HFF-Myc (cell line): ENCODE data around the gene RIOK2.
"Not testable (repeated sequence)": the region's sequence is repeated elsewhere in the genome, so short reads cannot be mapped to it uniquely, and the experiment has no call there.

Experiments used
- DNase-seq: peaks from one replicate; pipeline ENCODE4 v3.0.0-alpha.2; 2011; ENCODE audit warnings: low read depth; ENCODE audit errors: extremely low read depth
- H3K4me3 ChIP-seq: replicated peaks from 2 replicates; pipeline ENCODE4 v1.5.1; 2011; ENCODE audit warnings: low read depth, mild to moderate bottlenecking, control low read depth, low read length
- CTCF ChIP-seq: IDR thresholded peaks from 2 replicates; pipeline ENCODE4 v1.5.1; 2012; ENCODE audit warnings: mild to moderate bottlenecking, low read depth, low read length, control low read depth; ENCODE audit errors: missing control alignments

RIOK2 gene

GRCh38 chr5:97142521-97143254 lies 40.4 kb downstream of the RIOK2 start, which contains the start of gene LIX1:
LIX1 (minus strand) TSS chr5:97142611; CDS start chr5:97142576, 35 bp downstream.
- peak; percentile 20 for DNase-seq
- TF ChIP-seq CTCF, result peak; percentile 69
- no peak within 1 kb of the TSS for H3K4me3 ChIP-seq

GRCh38 chr5:97141539-97141938 lies 41.5 kb downstream of the RIOK2 start:
- no peak for DNase-seq
- no peak for TF ChIP-seq CTCF
- H3K4me3 ChIP-seq, result no peak overlapping the region

GRCh38 chr5:97141031-97141430 lies 42.0 kb downstream of the RIOK2 start:
- DNase-seq, result no peak
- TF ChIP-seq CTCF, result no peak
- no peak overlapping the region for H3K4me3 ChIP-seq

GRCh38 chr5:97140250-97140649 lies 42.8 kb downstream of the RIOK2 start:
- not testable (repeated sequence) for DNase-seq, H3K4me3 ChIP-seq

GRCh38 chr5:97136475-97136874 lies 46.6 kb downstream of the RIOK2 start:
- no peak for DNase-seq

GRCh38 chr5:97135868-97136267 lies 47.2 kb downstream of the RIOK2 start:
- no peak overlapping the region for H3K4me3 ChIP-seq
- DNase-seq, result no peak
- TF ChIP-seq CTCF, result no peak

More at GRCh38 chr5:97136475-97136874, 46.6 kb downstream of the RIOK2 start:
- no peak for TF ChIP-seq CTCF
- no peak overlapping the region for H3K4me3 ChIP-seq

GRCh38 chr5:97134634-97135033 lies 48.4 kb downstream of the RIOK2 start:
- no peak for DNase-seq
- no peak overlapping the region for H3K4me3 ChIP-seq
- TF ChIP-seq CTCF, result no peak
